Esophagus squamous epithelium (tissue), 4 donors: ENCODE results near the gene CCDC69.

ENCODE experiments used
- CTCF ChIP-seq, 6 experiments: fragments of 450-650 bp in 4 of 6; fragments of 200-600 bp in 2 of 6; sonication (generic) in 2 of 6; IDR thresholded peaks; one replicate each; pipeline ENCODE4 v1.5.1; 2016 to 2019; ENCODE audit warnings: antibody characterized with exemption in 6 of 6, mild to moderate bottlenecking in 4 of 6, moderate library complexity in 4 of 6
- POLR2A ChIP-seq, 4 donors: fragments of 450-650 bp; IDR thresholded peaks; one replicate each; pipeline ENCODE4 v1.6.1; 2017; ENCODE audit warnings: antibody characterized with exemption in 4 of 4, mild to moderate bottlenecking in 4 of 4, moderate library complexity in 3 of 4

DNA sequence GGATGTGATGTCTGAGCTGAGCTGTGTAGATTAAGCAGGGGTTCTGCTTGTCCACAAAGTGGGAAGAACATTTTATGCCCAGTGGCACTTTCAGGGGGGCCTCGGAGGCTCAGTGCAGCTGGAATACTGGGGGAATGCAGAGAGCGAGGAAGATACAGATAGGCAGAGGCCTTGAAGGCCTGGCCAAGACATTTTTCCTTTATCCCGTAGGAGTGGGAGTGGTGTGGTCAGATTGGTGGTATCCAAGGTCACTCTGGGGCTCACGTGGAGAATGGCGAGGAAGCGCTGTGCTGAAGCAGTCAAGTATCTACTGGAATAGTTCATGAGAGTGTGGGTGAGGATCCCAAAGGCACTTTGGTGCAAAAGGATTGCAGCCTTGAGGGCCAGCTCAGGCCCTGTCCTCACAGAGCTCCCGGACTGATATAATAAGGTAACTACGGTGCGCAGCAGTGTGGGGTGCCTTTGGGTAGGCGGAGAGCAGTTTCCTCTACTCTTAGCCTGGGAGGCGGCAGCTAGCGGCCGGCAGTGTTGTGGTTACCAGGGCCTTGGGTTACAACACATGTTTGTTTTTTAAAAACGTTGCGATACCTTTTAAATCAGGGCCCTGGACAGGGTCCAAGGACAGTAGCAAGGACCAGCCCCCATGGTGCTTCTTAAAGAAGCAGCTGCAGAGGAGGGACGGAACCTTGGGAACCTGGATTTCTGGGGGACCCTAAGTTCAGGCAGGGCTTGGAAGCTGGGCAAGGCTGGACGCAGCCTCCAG is 10.8 kb upstream of the CCDC69 start:
- TF ChIP-seq POLR2A (IDR thresholded peaks at IDR 0.05) (no peak), CTCF (IDR thresholded peaks at IDR 0.05) (no peak)
